HuH-7.5 (cell line): ENCODE data around the gene PTPRD.

ENCODE experiments used
- DNase-seq: peaks from one replicate; pipeline ENCODE4 v3.0.0; 2011; ENCODE audit warnings: low spot score

The PTPRD gene

DNA sequence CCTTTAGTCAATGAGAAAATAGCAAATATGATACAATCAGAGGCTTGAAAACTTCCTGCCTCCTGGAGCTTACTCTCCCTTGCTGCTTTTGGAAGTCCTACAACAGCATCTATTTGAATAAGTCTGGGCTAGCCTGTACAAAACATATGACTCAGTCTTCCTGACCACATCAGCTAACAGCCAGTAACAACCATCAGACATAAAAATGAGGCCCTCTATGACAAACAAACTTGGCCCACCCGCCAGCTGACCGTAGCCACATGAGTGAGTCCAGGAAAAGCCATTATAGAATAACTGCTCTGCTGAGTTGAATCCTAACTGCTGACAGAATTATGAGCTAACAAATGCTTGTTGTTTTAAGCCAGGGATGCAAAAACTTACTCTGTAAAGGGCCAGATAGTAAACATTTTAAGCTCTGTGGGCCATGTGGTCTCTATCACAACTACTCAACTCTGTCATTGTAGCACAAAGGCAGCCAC, 347.6 kb downstream of the PTPRD start:
- no peak for DNase-seq

DNA sequence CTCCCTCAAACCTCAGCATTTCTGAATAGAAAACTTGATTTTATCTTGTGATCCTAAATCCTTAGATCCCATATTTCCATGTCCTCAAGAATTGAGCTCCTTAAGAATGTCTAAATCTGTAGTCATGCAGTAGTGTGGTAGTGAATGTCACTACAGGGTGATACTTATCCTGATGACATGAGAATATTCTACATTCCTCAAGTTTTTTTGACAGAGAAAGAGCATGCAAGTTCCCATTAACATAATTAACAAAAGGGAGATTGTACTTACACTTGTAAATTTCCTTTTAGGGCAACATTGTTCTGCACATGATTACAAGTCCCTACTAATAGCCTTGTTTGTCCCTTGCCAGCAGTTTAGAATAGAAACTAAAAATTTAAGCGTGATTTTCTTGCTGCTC, 352.3 kb downstream of the PTPRD start:
- no peak for DNase-seq

DNA sequence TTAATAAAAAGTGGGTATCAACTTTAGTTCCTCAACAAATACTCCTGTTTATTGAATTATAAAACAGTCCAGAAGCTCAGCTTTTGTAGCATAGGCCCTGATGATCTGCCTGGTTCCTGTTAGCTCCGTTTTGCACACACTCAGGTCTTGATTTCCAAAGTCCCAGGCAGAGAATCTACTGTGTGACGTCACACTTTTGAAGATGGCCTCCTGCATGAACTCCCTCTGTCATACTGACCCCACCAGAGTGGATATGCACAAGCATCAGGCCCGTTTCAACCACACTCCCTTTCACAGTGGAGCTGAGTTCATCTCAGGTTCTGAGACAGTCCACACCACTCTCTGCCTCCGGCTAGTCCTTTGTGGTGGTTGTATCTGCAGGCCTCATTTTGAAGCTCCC, 353.1 kb downstream of the PTPRD start:
- no peak for DNase-seq

DNA sequence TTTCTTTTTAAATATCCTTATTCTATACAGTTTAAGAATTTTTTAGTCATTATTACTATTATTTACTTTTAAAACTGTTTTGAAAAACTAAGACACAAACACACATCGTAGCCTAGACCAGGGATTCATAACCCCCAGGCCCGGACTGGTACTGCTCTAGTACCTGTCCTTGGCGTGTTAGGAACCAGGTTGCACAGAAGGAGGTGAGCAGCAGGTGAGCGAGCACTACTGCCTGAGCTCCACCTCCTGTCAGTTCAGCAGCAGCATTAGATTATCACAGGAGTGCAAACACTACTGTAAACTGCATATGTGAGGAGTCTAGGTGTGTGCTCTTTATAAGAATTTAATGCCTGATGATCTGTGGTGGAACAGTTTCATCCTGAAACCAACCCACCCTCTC, 357.0 kb downstream of the PTPRD start:
- no peak for DNase-seq

DNA sequence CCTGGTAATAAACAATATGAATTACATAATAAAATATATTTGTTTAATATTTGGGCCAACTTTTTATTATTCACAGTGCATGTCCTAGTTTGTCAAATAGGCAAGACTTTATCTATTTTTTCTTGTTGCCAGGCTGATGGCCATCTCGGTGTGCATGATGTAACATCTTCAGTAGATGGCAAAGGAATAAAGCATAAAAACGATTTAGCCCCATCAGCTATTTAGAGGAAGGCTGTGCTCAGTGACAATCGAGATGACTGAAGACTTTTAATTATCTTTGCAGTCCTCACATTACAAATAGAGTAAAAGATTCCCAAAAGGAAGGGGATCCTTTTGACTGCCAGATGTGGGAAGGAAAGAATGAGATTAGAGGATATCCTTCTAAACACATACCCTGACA, 358.5 kb downstream of the PTPRD start:
- no peak for DNase-seq

DNA sequence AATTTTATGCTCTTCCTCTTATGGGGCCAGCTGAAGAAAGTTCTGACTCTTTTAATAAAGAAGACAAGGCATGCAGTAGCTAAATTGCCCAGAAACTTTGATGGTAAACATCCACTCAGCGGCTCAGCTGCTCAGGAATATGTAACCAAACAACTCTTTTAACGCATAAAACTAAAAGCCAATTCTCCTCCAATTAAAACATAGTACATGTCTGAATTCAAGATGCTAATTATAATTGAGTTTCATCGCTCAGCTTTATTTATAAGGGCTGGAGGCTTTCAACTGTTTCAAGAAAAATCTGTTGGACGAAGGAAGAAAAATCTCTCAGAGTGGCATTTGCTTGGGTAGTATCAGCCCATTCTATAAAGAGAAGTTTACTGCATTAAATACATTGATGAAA, 359.5 kb downstream of the PTPRD start:
- no peak for DNase-seq

DNA sequence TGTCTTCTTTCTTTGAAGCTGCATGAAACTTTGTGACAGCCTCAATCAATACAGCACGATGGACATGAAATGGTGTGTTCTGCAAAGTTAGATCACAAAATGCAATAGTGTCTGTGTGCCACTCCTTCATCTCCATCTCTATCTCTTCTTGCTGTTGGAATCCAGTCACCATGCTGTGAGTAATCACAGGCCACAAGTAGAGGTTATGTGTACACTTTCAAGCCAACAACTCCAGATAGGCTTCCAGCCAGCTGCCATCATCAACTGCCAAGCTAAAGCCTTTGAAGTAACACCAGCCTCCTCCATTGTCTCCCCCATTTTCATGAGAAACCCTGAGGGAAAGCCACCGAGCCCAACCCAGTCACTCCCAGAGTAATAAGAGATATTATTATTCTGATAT, 360.6 kb downstream of the PTPRD start:
- DNase-seq, result no peak

DNA sequence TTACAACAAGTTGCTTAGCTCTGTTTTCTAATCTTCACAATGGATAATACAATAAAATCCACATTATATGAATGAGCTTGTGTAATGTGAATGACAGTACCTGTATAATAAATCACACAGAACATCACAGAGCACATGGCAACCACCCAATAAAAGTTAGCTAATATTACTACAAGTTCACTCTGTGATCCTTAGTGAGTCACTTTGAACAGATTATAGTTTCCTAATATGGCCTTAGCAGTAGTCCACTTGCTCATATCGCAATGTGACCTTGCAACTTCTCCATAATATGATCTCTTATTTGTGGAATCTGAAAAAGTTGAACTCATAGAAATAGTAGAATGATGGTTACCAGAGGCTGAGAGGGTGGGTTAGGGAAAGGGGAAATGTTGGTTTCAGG, 361.3 kb downstream of the PTPRD start:
- no peak for DNase-seq

DNA sequence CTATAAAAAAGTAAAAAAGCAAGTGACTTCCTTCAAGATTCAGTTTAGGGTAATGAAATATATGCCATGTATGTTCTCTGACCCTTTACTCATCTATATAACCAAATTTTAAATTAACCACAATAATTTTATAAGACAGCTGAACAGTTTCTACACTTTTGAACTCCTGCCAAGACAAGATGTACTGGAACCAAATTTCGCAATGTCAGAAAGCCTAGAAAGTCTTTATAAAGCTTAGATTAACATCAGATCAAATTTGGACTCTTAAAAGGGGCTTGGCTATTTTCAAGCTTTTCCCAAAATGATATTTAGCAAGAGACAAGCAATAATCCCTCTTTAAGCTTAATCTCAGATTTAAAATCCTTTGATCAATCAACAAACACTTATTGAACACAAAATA, 362.6 kb downstream of the PTPRD start:
- DNase-seq, result no peak

DNA sequence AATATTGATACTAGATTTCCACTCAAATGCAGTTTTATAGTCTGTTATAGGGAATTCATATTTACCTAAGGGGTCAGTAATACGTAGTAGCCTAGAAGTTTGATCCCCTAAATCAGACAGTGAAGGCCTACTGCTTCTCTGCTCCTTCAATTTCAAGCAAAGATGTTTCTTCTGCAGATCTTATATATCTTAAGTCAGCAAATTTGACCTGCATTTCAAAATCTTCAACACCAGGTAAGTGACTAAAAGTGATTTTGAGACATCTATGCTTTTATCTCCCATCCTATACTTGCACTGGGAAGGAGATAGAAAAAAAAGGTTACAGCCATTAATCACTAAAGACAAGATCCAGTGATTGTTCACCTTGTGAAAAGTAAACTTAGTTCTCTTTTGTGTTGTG, 363.9 kb downstream of the PTPRD start:
- no peak for DNase-seq

DNA sequence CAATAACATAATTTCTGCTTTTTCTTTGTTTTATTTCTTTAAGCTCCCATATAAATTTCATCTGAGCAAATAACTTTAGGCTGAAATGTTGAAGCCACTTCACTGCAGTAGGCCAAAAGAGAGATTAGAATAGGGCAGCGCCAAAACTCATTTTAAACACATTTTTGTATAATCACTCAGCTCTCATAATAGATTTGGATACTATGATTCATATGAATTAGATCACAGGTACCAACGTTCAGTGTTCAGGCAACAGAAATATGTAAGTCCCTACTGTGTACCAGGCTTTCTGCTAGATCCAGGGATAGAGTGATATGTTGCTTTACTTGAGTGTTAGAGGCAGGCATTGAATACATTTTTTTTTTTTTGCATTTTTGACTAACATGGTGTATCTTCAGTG, 370.5 kb downstream of the PTPRD start:
- DNase-seq, result no peak

DNA sequence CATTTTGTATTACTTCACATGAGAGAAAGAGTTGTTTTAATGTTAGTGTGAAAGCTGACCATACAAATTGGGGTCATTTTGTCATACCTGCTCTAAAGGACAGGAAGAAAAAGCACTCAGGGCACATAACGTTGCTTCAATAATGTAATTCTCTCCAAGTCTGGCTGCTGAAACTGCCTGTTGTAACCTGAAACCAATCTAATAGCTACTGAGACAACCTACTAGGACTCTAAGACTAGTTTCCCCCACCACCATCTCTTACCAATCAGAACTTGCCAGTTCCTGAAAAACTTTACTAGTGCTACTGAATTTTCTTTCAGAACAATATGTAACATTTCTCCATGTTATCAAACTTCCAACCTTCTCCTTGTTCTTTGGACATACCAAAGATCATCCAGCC, 374.7 kb downstream of the PTPRD start:
- no peak for DNase-seq

DNA sequence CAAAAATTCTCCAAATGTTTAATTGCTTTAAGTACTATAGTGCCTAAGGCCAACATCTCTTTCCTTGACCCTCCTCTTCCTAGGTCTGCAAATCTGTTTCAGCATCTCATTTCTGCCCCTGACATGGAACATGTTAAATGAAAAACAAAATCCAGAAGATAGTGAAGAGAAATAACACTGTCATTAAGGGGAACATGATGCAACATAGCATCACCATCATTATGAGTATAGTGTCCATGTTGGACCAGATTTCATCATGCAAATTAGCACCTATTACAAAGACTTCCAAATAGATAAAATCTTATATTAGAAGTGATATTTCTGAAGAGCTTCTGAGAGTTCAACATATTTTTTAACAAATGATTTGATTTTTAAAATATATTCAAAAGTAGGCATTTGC, 375.2 kb downstream of the PTPRD start:
- no peak for DNase-seq

DNA sequence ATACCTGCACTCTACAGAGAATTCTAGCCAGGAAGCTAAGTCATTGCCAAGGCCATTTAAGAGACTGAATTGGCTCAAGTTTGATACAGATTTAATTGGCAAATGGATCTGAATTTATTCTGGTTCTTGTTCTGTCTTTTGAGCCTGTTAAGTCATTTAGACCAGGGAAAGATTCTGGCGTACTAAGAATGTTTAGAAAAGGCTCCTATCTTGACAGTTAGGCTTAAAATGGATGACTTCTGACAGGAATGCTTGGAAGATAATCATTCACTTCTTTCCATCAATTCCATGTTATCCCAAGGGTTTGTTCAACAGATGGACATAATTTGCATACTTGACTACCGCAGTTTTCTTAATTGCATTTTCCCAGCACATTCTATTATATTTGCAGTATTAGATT, 376.6 kb downstream of the PTPRD start:
- DNase-seq, result no peak

DNA sequence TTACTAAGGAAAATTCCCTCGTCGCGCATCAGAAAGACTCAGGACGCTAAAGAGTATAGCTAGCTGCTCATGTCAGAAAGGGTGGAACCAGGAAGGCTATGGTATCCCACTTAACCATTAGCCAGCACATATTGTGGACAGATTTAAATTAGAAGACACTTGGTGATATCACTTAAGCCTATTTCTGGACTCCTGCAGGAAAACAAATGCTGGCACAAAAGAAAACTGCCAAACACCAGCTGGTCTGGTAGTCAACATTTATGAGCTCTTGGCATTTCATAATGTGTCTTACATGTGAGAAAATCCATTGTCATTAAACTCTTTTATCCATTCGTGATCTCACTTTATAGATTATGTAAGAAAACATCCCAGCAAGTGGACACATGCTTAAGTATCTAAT, 377.4 kb downstream of the PTPRD start:
- DNase-seq, result no peak

DNA sequence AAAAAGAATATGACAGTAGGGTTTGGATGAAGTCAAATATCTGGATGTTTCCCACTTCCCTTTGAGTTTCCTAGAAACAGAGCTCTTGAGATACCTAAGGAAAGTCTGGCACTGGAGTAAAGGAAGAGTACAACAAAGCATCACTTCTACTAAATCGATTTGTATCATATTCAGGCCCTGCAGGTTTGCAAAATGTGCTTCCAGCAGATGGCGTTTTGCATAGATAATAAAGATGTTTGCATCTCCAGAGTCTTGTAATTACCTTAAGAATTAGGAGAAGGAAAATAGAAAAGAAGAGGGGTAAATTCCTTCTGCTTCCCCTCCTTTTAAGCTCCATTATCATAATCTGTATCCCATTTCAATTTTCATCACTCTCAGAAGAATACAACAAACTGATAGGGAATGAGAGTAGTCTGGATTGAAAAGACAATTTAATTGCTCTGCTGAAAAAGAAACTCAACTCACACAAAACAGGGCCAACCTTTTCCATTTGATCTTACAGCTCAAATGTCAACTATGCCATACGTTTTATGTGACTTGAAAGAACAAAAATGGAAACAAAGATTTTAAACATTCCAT, 380.4 kb downstream of the PTPRD start:
- DNase-seq, result no peak

DNA sequence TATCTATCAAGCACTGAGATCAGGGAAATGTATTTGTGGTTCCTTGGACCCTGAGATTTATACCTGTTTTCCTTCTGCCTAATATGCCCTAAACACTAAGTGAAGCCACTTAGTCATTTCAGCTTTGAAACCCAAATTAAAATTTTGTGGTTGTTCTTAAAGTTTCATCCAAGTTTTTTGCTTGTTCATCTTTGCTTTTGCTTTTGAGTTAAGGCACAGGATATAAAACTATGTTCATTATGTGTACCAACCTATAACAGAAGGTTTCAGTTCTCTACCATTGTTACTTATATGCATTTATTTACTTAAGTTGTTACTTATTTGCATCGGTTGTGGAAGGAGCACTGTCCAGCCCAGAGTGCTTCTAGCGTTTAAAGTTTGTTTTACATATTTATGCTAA, 382.3 kb downstream of the PTPRD start:
- no peak for DNase-seq

DNA sequence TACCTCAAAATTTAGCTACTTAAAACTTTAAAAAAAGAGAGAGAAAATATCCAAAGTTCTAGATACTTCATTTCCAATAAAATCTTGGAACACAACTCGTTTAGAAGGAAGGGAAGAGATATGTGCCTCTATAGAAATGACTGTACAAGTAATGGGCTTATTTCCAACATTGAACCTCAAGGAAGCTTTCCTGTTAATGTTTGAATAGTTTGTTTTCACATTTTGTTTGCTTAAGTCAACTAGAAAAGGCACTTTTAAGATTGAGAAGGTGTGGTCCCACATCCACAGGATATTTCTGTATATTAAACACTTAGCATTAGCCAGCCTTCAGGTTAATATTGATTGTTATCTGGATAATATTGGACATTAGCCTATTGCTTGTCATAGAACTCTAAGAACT, 384.7 kb downstream of the PTPRD start:
- no peak for DNase-seq

DNA sequence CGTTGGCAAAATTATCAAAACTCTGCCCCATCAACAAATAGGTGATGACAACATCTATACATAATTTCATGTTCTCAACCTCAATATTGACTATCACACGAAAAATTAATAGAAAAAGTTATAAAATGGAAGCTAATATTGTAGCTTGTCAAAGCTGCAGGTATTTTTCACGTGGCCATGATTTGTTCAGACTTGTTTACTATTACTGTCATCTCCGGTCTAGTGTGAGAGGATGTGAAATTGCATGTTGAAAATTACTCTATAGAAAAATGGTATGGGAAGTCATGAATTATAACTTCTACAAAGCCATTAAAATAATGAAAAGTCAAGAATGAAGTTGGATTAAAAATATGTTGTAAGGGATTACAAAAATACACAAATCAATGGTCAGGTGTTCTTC, 385.8 kb downstream of the PTPRD start:
- DNase-seq, result no peak

DNA sequence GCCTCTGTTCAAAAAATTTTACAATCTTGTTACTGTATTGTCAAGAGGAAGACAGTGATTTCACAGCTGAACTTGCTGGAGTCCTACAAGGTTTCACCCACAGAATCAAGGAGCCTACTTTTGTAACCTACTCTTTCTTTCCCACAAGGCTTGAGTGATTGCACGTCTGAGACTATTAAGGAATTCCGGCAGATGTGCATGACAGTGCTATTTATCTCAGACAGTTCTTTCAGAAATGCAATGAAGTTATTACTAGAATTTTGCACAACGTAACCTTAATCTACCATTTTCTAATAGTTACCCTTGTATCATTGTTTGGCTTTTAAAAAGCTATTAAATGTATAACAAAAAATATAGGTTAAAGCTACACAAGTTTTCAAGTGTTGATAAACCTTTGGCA, 400.1 kb downstream of the PTPRD start:
- no peak for DNase-seq

DNA sequence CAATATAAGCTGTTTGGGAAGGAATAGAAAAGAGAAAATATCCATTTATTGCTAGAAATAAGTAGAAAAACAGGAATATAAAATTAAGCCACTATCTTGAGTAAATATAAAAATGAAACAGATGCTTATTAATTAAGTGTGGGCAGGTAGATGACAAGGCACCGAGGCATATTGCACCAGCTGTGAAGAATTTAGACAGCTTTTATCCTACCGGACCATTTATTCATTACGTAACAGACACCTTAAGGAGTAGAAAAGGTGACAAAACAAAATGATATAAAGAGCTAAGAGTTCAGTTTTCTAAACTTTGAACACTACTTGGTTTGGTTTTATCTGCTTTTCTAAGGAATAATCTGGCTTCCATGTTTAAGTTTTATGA, 404.1 kb downstream of the PTPRD start:
- DNase-seq, result no peak

DNA sequence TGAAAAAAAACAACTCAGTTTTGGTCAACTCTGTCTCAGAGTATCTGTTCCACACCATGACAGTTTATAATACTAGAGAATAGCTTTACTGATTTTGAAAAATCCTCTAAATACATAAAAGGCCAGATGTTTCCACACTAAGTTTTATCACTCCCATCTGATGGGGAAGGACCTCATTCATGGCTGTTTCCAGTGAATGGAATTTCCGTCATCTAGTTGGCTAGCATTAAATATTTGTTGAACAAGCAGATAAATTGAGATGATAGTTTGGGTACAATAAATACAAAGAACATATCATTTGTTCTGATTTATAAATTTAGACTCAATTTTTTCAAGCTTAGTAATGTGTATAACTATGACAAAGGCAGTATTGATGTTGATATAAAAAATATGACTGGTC, 408.5 kb downstream of the PTPRD start:
- DNase-seq, result no peak

DNA sequence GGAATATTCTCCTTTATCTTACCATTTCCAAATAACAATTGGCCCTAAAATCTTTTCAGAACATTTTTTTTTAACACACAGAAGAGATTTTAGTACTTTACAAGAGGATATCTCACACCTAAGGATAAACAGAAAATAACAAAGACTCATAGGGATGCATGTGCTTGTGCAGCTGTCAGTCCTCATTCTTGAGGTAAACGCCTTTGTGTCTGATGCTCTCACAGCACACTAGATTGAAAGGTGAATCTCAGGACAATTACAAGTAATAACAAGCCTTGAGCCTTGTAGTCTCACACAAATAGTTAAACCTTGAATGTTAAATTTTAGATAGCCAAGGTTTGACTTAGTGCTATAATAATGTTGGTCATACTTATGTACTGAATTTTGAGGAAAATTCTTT, 439.2 kb downstream of the PTPRD start:
- DNase-seq, result no peak

DNA sequence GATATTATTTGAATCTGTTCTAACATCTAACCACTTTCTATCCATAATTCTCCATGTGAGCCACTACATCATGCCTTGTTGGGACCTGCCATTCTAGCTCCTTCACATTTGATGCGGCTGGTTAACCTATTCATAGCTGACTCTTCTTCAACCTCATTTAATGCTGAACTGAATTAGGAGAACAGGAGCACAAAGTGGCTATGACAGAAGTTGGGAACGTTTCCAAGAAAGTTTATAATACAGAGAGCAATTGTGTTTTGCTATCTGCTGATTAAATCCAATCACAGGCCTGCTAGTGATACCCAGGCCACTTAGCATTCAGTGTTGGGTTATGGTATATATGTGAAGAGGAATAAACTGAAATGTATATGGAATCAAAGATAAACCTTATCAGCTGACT, 440.3 kb downstream of the PTPRD start:
- no peak for DNase-seq

DNA sequence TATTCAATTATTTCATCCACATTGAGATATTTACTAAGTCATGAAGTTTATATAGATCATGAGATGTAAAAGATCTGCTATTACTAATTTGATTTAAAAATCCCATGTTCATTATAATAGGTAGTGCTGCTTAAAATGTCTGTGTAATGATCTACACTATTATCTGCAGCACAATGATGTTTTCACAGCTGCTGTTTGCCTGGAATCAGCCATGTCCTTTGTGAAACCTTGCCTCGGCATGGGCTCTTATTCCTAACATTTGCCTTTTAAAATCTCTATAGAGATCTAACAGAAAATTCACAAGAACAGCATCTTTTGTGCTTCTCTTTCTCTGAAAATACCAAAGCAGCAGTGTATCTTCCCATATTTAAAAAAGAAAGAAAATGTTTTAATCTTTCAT, 444.6 kb downstream of the PTPRD start:
- no peak for DNase-seq
